OCI-LY1 (cell line): ENCODE results near the gene AEBP1.

ENCODE experiments used
- H2AFZ ChIP-seq: fragments of 200-600 bp; sonication (generic), shearing (Covaris generic); 2 replicates; pipeline ENCODE4 v1.6.0; 2014; ENCODE audit warnings: antibody characterized with exemption, mild to moderate bottlenecking, low read length
- H3F3A ChIP-seq: fragments of 200-600 bp; sonication (generic), shearing (Covaris generic); 2 replicates; pipeline ENCODE4 v1.6.0; 2014; ENCODE audit warnings: mild to moderate bottlenecking, antibody characterized with exemption, low read length, moderate library complexity; ENCODE audit not compliant: insufficient read depth
- H3K27ac ChIP-seq: fragments of 200-600 bp; sonication (generic); 2 replicates; pipeline ENCODE4 v1.5.1; 2014; ENCODE audit warnings: low read length, mixed run types, mild to moderate bottlenecking, low read depth; ENCODE audit not compliant: poor library complexity, severe bottlenecking
- H3K27me3 ChIP-seq: fragments of 200-600 bp; sonication (generic); 2 replicates; pipeline ENCODE4 v1.6.0; 2014; ENCODE audit warnings: antibody characterized with exemption, mild to moderate bottlenecking, low read length, moderate library complexity; ENCODE audit not compliant: insufficient read depth
- H3K36me3 ChIP-seq: fragments of 200-600 bp; sonication (generic); 2 replicates; pipeline ENCODE4 v1.6.1; 2014; ENCODE audit warnings: mild to moderate bottlenecking, antibody characterized with exemption, low read length, moderate library complexity, mixed read lengths; ENCODE audit not compliant: insufficient read depth
- H3K4me1 ChIP-seq: fragments of 200-600 bp; sonication (generic); 2 replicates; pipeline ENCODE4 v1.5.1; 2014; ENCODE audit warnings: mild to moderate bottlenecking, low read length, moderate library complexity; ENCODE audit not compliant: insufficient read depth, severe bottlenecking
- H3K4me2 ChIP-seq: fragments of 200-600 bp; sonication (generic), shearing (Covaris generic); 2 replicates; pipeline ENCODE4 v1.6.1; 2014; ENCODE audit warnings: low read length
- H3K4me3 ChIP-seq: fragments of 200-600 bp; sonication (generic); 2 replicates; pipeline ENCODE4 v1.5.1; 2014; ENCODE audit warnings: low read length, low read depth, mild to moderate bottlenecking, mixed read lengths; ENCODE audit not compliant: poor library complexity, severe bottlenecking
- H3K79me2 ChIP-seq: fragments of 200-600 bp; shearing (Covaris generic); 2 replicates; pipeline ENCODE4 v1.6.1; 2016; ENCODE audit warnings: mixed run types, low read length, mixed read lengths; ENCODE audit not compliant: insufficient read depth
- H3K9ac ChIP-seq: fragments of 200-600 bp; sonication (generic), shearing (Covaris generic); 2 replicates; pipeline ENCODE4 v1.6.1; 2014; ENCODE audit warnings: mild to moderate bottlenecking, low read length, mixed read lengths
- H3K9me2 ChIP-seq: fragments of 200-600 bp; sonication (generic), shearing (Covaris generic); 2 replicates; pipeline ENCODE4 v1.6.1; 2014; ENCODE audit warnings: low read depth, mild to moderate bottlenecking, low read length, mixed read lengths
- H3K9me3 ChIP-seq: fragments of 200-600 bp; shearing (Covaris generic); 2 replicates; pipeline ENCODE4 v1.6.1; 2014; ENCODE audit warnings: low read length, mixed read lengths
- H4K20me1 ChIP-seq: fragments of 200-600 bp; sonication (generic), shearing (Covaris generic); 2 replicates; pipeline ENCODE4 v1.6.0; 2016; ENCODE audit warnings: mild to moderate bottlenecking, low read length; ENCODE audit not compliant: insufficient read depth
- EZH2 ChIP-seq: fragments of 200-600 bp; sonication (generic), shearing (Covaris generic); IDR thresholded peaks from 2 replicates; pipeline ENCODE4 v1.8.0; 2017; ENCODE audit warnings: borderline replicate concordance, mixed run types, mild to moderate bottlenecking, antibody characterized with exemption, low read length, moderate library complexity, mixed read lengths
- TF ChIP-seq, protein P1 (sequence below): fragments of 200-600 bp; sonication (generic), shearing (Covaris generic); IDR thresholded peaks from 2 replicates; pipeline ENCODE4 v1.5.1; 2017; ENCODE audit warnings: mild to moderate bottlenecking, antibody characterized with exemption, low read length, moderate library complexity, mixed read lengths

Gene AEBP1

DNA sequence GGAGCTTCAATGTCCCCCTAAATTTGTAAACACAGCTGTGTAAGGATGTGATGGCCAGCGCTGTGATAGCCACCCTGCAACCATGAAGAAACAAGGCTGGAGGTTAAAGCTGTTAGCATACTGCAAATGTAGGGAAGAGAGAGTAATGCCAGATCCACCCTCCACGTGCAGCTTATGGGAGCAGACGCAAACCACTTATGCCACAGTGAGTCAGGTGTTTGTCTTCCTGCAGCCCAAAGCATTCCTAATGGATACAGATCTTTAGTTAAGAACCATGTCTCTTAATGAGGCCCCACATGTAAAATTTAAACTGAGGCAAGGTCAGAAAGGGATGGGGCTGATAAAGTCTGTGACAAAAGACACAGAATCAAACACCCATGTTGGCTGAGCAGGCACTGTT, 50.6 kb downstream of the AEBP1 start:
- no peak for TF ChIP-seq EZH2
- TF ChIP-seq, protein P1, sequence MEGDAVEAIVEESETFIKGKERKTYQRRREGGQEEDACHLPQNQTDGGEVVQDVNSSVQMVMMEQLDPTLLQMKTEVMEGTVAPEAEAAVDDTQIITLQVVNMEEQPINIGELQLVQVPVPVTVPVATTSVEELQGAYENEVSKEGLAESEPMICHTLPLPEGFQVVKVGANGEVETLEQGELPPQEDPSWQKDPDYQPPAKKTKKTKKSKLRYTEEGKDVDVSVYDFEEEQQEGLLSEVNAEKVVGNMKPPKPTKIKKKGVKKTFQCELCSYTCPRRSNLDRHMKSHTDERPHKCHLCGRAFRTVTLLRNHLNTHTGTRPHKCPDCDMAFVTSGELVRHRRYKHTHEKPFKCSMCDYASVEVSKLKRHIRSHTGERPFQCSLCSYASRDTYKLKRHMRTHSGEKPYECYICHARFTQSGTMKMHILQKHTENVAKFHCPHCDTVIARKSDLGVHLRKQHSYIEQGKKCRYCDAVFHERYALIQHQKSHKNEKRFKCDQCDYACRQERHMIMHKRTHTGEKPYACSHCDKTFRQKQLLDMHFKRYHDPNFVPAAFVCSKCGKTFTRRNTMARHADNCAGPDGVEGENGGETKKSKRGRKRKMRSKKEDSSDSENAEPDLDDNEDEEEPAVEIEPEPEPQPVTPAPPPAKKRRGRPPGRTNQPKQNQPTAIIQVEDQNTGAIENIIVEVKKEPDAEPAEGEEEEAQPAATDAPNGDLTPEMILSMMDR, result no peak
- Histone ChIP-seq H4K20me1 (no peaks in the 10 kb centered on the region), H3K4me3 (no peak overlapping the region), H3K9me2 (no peaks in the 10 kb centered on the region), H3K27ac (no peak overlapping the region), H3K4me2 (no peak overlapping the region), H3F3A (no peaks in the 10 kb centered on the region), H2AFZ (no peak overlapping the region), H3K4me1 (no peaks in the 10 kb centered on the region), H3K27me3 (no peaks in the 10 kb centered on the region), H3K9ac (no peak overlapping the region), H3K79me2 (no peaks in the 10 kb centered on the region), H3K36me3 (no peaks in the 10 kb centered on the region), H3K9me3 (no peaks in the 10 kb centered on the region)

DNA sequence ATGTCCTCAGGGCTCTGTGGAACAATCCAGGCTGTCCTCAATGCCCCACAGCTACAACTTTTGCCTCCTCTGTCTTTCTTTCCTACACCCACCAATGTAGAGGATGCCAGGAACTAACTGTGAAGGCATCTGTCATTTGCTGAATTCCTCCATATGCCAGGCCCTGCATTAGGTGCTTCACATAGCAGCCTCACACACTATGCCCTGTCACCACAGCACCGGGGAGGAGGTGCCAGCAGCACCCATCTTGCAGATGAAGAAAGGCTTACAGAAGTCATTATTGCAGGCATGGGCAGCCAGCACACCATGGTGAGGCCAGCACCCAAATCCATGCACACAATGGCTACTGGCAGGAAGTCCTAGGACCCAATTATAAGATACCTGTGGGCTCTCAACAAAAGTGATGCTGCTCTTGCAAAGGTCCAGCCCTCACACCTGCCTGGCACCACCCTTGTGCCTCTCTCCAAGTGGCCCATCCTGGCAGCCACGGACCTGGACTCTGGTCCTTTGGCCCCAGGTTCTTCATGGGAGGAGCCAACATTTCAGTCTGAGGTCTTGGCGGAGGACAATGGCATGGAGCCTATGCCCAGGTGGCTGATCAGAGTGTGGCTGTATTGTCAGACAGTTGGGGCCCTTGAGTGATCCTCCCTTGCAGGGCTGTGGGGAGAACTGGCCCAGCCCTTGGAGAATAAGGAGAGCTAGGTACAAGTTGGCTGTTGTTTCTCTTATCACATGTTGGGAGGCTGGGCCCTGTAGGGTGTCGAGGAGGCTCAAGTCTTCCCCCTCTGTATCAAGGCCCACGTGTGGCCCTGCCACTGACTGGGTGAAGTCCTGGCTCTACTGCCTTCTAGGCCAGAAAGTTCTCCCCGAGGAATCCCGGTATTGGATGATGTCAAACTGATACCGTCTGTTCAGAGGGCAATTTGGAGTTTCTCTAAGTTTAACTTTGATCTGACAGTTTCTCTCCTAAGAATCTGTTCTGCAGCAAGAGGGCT, 51.3 kb downstream of the AEBP1 start:
- Histone ChIP-seq H3K4me1 (no peaks in the 10 kb centered on the region), H3K27ac (no peak overlapping the region), H3K9ac (no peak overlapping the region), H4K20me1 (no peaks in the 10 kb centered on the region), H3K27me3 (no peaks in the 10 kb centered on the region), H2AFZ (no peak overlapping the region), H3F3A (no peaks in the 10 kb centered on the region), H3K79me2 (no peaks in the 10 kb centered on the region), H3K36me3 (no peaks in the 10 kb centered on the region), H3K4me2 (no peak overlapping the region), H3K9me3 (no peaks in the 10 kb centered on the region), H3K4me3 (no peak overlapping the region), H3K9me2 (no peaks in the 10 kb centered on the region)
- TF ChIP-seq EZH2, result no peak
- TF ChIP-seq, protein P1, result no peak

DNA sequence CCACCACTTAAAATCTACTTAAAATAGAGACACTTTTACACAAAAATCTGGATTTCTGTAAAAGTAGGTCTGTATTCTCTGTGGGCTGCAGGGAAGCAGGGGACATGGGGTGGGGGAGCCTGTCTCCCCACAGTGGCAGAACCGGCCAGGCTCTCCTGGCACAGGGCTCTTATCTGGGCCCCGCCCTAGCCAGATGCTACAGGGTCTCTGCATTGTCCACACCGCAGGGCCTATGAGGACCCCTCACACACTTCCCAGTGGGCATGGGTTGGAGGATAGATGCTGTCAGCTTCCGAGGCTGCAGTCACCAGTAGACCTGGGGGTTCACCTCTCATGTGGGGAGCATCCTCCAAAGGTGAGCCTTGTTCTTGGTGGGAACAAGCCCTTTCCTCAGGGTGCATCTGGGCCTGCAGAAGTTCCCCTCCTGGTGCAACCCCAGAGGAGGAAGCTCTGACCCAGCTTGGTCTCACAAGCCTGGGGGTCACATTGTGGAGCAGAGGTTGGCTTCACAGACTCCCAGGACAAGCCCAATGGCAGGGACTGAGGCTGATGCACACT, 52.4 kb downstream of the AEBP1 start:
- H3K9me2 ChIP-seq, result no peaks in the 10 kb centered on the region
- H4K20me1 ChIP-seq, result no peaks in the 10 kb centered on the region
- no peak overlapping the region for H3K4me3 ChIP-seq
- H2AFZ ChIP-seq, result no peak overlapping the region
- no peaks in the 10 kb centered on the region for H3K9me3 ChIP-seq
- no peaks in the 10 kb centered on the region for H3K36me3 ChIP-seq
- no peaks in the 10 kb centered on the region for H3F3A ChIP-seq
- no peaks in the 10 kb centered on the region for H3K27me3 ChIP-seq
- H3K4me1 ChIP-seq, result no peaks in the 10 kb centered on the region
- H3K9ac ChIP-seq, result no peak overlapping the region
- H3K79me2 ChIP-seq, result no peaks in the 10 kb centered on the region
- H3K27ac ChIP-seq, result no peak overlapping the region
- H3K4me2 ChIP-seq, result no peak overlapping the region
- TF ChIP-seq, protein P1, result no peak
- no peak for TF ChIP-seq EZH2
